GM12875 (cell line): ENCODE results near the gene MRPL20.
"Not testable (repeated sequence)": the region's sequence is repeated elsewhere in the genome, so short reads cannot be mapped to it uniquely, and the experiment has no call there.

Experiments
- H3K4me3 ChIP-seq: one replicate; pipeline ENCODE4 v1.5.1; 2011; ENCODE audit warnings: low read depth, low read length, control low read depth
- CTCF ChIP-seq: IDR thresholded peaks from 2 replicates; pipeline ENCODE4 v1.5.1; 2011; ENCODE audit warnings: low read depth, mild to moderate bottlenecking, control low read depth, inconsistent platforms, low read length, moderate library complexity, borderline replicate concordance; ENCODE audit not compliant: insufficient read depth

MRPL20 gene

GRCh38 chr1:1415751-1416150, 8.7 kb upstream of the MRPL20 start:
- no peak for TF ChIP-seq CTCF
- H3K4me3 ChIP-seq: no peak overlapping the region

DNA sequence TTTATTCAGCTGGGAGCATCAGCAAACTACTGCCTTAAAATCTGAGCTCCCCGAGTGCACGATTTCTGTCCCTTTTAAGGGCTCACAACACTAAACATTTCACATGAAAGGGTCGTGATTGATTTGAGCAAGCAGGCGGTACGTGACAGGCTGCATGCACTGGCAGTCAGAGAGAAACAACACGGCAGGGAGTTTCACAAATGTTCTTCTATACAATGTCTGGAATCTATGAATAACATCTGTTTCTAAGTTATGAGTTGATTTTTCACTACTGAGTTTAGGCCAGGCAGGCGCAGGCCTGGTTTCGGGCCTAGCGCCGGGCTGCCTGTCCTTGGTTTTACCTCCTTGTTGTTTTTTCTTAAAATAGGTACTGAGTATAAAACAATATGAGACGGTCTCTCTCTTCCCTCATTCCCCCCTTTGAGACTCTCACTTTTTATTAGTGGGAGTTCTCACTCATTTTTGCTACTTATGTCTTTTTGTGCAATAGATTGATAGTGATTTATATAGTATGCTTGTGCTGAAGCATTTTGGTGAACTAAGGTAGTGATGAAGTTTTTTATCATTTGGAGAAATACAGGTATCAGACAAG, 5.3 kb upstream of the MRPL20 start:
- not testable (repeated sequence) for H3K4me3 ChIP-seq

DNA sequence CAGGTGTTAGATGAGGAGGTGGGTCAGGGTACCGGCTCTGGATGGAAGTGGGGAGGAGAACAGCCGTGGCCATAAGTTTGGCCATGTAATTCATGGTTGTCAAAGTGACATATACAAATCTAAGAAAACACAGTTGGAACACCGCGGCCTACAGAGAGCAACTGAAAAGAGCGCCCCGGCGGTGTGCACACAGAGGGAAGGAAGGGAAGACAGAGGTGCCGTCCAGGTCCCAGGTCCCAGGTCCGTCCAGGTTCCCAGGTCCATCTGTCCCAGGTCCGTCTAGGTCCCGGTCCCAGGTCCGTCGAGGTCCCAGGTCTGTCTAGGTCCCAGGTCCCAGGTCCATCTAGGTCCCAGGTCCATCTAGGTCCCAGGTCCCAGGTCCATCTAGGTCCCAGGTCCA, 4.5 kb upstream of the MRPL20 start:
- no peak for TF ChIP-seq CTCF
- H3K4me3 ChIP-seq: no peak overlapping the region

- H3K4me3 ChIP-seq: not testable (repeated sequence)
These were observed 3.1 kb upstream of the MRPL20 start for GRCh38 chr1:1410238-1410637.

GRCh38 chr1:1407636-1408318, 684 bp upstream of the MRPL20 start:
- peak overlapping the region; percentile 100 for H3K4me3 ChIP-seq
- peak; percentile 16; the same call in 1 of the 2 replicates for TF ChIP-seq CTCF

- peak overlapping the region; percentile 100 for H3K4me3 ChIP-seq
- TF ChIP-seq CTCF: no peak
These were observed 832 bp downstream of the MRPL20 start for GRCh38 chr1:1406101-1406820.

GRCh38 chr1:1403653-1404052, 3.4 kb downstream of the MRPL20 start:
- no peak for TF ChIP-seq CTCF

GRCh38 chr1:1402901-1403392, 4.1 kb downstream of the MRPL20 start:
- not testable (repeated sequence) for H3K4me3 ChIP-seq

More at GRCh38 chr1:1403653-1404052, 3.4 kb downstream of the MRPL20 start:
- H3K4me3 ChIP-seq: no peak overlapping the region
